Measurements from ENCODE around the gene KSR1. TPM values are rescaled to one million over a fixed set of nuclear protein-coding genes. Genes with fewer than 3 reads are reported as not detected.

The KSR1 gene
- total RNA-seq, 1 experiment from 2014 or later = 41.7 TPM

- H3K36me3 ChIP-seq (ENCODE audit: insufficient read depth, low read length, poor library complexity, severe bottlenecking) = no peaks in the 10 kb centered on the region
- TF ChIP-seq EZH2 (IDR thresholded peaks at IDR 0.05; ENCODE audit: borderline replicate concordance, low read depth, low read length, poor library complexity, severe bottlenecking) (no peak), CTCF (conservative IDR thresholded peaks at IDR 0.05; ENCODE audit: low read depth, low read length) (no peak)
- peak overlapping the region; percentile 47 for H3K27ac ChIP-seq (ENCODE audit: low read depth, low read length, poor library complexity, severe bottlenecking)
- BruUV-seq (replicated peaks) = no TSS peak
- intact Hi-C loops (cut with micrococcal nuclease; ENCODE audit: unreplicated experiment) = no loop called here
- CTCF ChIA-PET = no interaction called here
- DNase-seq (ENCODE audit: low spot score) = peak; percentile 25
- H3K9me3 ChIP-seq (ENCODE audit: low read depth, low read length, poor library complexity, severe bottlenecking) = no peaks in the 10 kb centered on the region
- POLR2A ChIA-PET (ENCODE audit: low non-redundant PET) = no interaction called here
- no peak overlapping the region for H3K4me3 ChIP-seq (ENCODE audit: low read depth, low read length, poor library complexity, severe bottlenecking)
- no peaks in the 10 kb centered on the region for H3K27me3 ChIP-seq (replicated peaks; ENCODE audit: insufficient read depth, low read depth, low read length, poor library complexity)
- H3K4me1 ChIP-seq (ENCODE audit: insufficient read depth, low read length, poor library complexity, severe bottlenecking) = peaks cover 11% of the 10 kb centered on the region
These were observed 110.7 kb downstream of the KSR1 start for GRCh38 chr17:27566671-27567562.

GRCh38 chr17:27567563-27567859 lies 111.3 kb downstream of the KSR1 start:
- Histone ChIP-seq H3K4me1 (ENCODE audit: insufficient read depth, low read length, poor library complexity, severe bottlenecking) (peaks cover 15% of the 10 kb centered on the region), H3K9me3 (ENCODE audit: low read depth, low read length, poor library complexity, severe bottlenecking) (no peaks in the 10 kb centered on the region), H3K4me3 (ENCODE audit: low read depth, low read length, poor library complexity, severe bottlenecking) (no peak overlapping the region), H3K27ac (ENCODE audit: low read depth, low read length, poor library complexity, severe bottlenecking) (peak overlapping the region; percentile 47), H3K27me3 (replicated peaks; ENCODE audit: insufficient read depth, low read depth, low read length, poor library complexity) (no peaks in the 10 kb centered on the region), H3K36me3 (ENCODE audit: insufficient read depth, low read length, poor library complexity, severe bottlenecking) (no peaks in the 10 kb centered on the region)
- intact Hi-C loops (cut with micrococcal nuclease; ENCODE audit: unreplicated experiment) = no loop called here
- no peak for TF ChIP-seq EZH2 (IDR thresholded peaks at IDR 0.05; ENCODE audit: borderline replicate concordance, low read depth, low read length, poor library complexity, severe bottlenecking)
- no peak for TF ChIP-seq CTCF (conservative IDR thresholded peaks at IDR 0.05; ENCODE audit: low read depth, low read length)
- ChIA-PET CTCF (no interaction called here), POLR2A (ENCODE audit: low non-redundant PET) (no interaction called here)
- DNase-seq (ENCODE audit: low spot score) = no peak
- BruUV-seq (replicated peaks) = no TSS peak

GRCh38 chr17:27568216-27568615 lies 112.0 kb downstream of the KSR1 start:
- CTCF ChIA-PET = no interaction called here
- H3K4me3 ChIP-seq (ENCODE audit: low read depth, low read length, poor library complexity, severe bottlenecking) = no peak overlapping the region
- H3K36me3 ChIP-seq (ENCODE audit: insufficient read depth, low read length, poor library complexity, severe bottlenecking) = no peaks in the 10 kb centered on the region
- intact Hi-C loops (cut with micrococcal nuclease; ENCODE audit: unreplicated experiment) = no loop called here
- H3K9me3 ChIP-seq (ENCODE audit: low read depth, low read length, poor library complexity, severe bottlenecking) = no peaks in the 10 kb centered on the region
- DNase-seq (ENCODE audit: low spot score) = no peak
- POLR2A ChIA-PET (ENCODE audit: low non-redundant PET) = no interaction called here
- BruUV-seq (replicated peaks) = no TSS peak
- TF ChIP-seq CTCF (conservative IDR thresholded peaks at IDR 0.05; ENCODE audit: low read depth, low read length) = no peak
- TF ChIP-seq EZH2 (IDR thresholded peaks at IDR 0.05; ENCODE audit: borderline replicate concordance, low read depth, low read length, poor library complexity, severe bottlenecking) = no peak
- no peaks in the 10 kb centered on the region for H3K27me3 ChIP-seq (replicated peaks; ENCODE audit: insufficient read depth, low read depth, low read length, poor library complexity)
- no peak overlapping the region for H3K27ac ChIP-seq (ENCODE audit: low read depth, low read length, poor library complexity, severe bottlenecking)
- peaks cover 22% of the 10 kb centered on the region for H3K4me1 ChIP-seq (ENCODE audit: insufficient read depth, low read length, poor library complexity, severe bottlenecking)
